PC-3 (cell line): Measurements from ENCODE around the gene TCAP. TPM values are rescaled to one million over a fixed set of nuclear protein-coding genes. Genes with fewer than 3 reads are reported as not detected.

Experiments used
- ATAC-seq: fragments of 200-7000 bp; cut with Tn5 transposase; 2 replicates; pipeline ENCODE4 v1.9.1; 2020; ENCODE audit warnings: mild to moderate bottlenecking, moderate library complexity
- BruUV-seq: library from RNA; stranded (reverse); fragments of 400-500 nt; replicated peaks from 2 replicates; lab custom pipeline; 2021; lab: Mats Ljungman, UMichigan
- CTCF ChIA-PET: fragments of 300-600 bp; sonication (Branson Sonifier 250); formaldehyde crosslinking; loops from one replicate; lab custom pipeline; 2022; ENCODE audit warnings: antibody characterized with exemption; lab: Charles Lee
- POLR2A ChIA-PET: fragments of 300-600 bp; sonication (Branson Sonifier 250); formaldehyde crosslinking; loops from one replicate; lab custom pipeline; 2022; ENCODE audit warnings: antibody characterized with exemption; ENCODE audit not compliant: unreplicated experiment; lab: Charles Lee
- DNase-seq: peaks from one replicate; pipeline ENCODE4 v3.0.0-alpha.2; 2015
- H2AFZ ChIP-seq: fragments of 300-600 bp; sonication (generic); 2 replicates; pipeline ENCODE4 v1.6.0; 2016; ENCODE audit warnings: antibody characterized with exemption, low read length
- H3F3A ChIP-seq: fragments of 300-600 bp; sonication (generic); one replicate; pipeline ENCODE4 v1.6.0; 2017; ENCODE audit warnings: antibody characterized with exemption, low read length, control low read depth, mild to moderate bottlenecking; ENCODE audit not compliant: unreplicated experiment
- H3K27ac ChIP-seq: fragments of 300-600 bp; sonication (generic); 2 replicates; pipeline ENCODE4 v1.5.1; 2016; ENCODE audit warnings: mild to moderate bottlenecking, low read length
- H3K27me3 ChIP-seq: fragments of 300-600 bp; sonication (generic); 2 replicates; pipeline ENCODE4 v1.6.1; 2016; ENCODE audit warnings: low read length, mixed read lengths
- H3K36me3 ChIP-seq: fragments of 300-600 bp; sonication (generic); 2 replicates; pipeline ENCODE4 v1.6.1; 2016; ENCODE audit warnings: low read depth, mixed run types, low read length, mixed read lengths
- H3K4me1 ChIP-seq: fragments of 300-600 bp; sonication (generic); 2 replicates; pipeline ENCODE4 v1.5.1; 2016; ENCODE audit warnings: low read length; ENCODE audit not compliant: insufficient read depth
- H3K4me2 ChIP-seq: fragments of 300-600 bp; sonication (generic); 2 replicates; pipeline ENCODE4 v1.6.0; 2016; ENCODE audit warnings: low read length
- H3K4me3 ChIP-seq: fragments of 300-600 bp; sonication (generic); 2 replicates; pipeline ENCODE4 v1.5.1; 2016; ENCODE audit warnings: mild to moderate bottlenecking, low read length, mixed read lengths
- H3K79me2 ChIP-seq: fragments of 300-600 bp; sonication (generic); 2 replicates; pipeline ENCODE4 v1.6.1; 2017; ENCODE audit warnings: low read length, mixed read lengths
- H3K9ac ChIP-seq: fragments of 300-600 bp; sonication (generic); 2 replicates; pipeline ENCODE4 v1.6.0; 2016; ENCODE audit warnings: mild to moderate bottlenecking, low read length
- H3K9me2 ChIP-seq: fragments of 300-600 bp; sonication (generic); replicated peaks from 2 replicates; pipeline ENCODE4 v1.6.1; 2016; ENCODE audit warnings: mixed run types, low read length, mixed read lengths
- H3K9me3 ChIP-seq: fragments of 300-600 bp; sonication (generic); 2 replicates; pipeline ENCODE4 v1.6.1; 2016; ENCODE audit warnings: low read length, mixed read lengths
- H4K20me1 ChIP-seq: fragments of 300-600 bp; sonication (generic); 2 replicates; pipeline ENCODE4 v1.6.1; 2016; ENCODE audit warnings: low read length, mixed read lengths
- CTCF ChIP-seq: fragments of 300-600 bp; sonication (generic); conservative IDR thresholded peaks from 2 replicates; pipeline ENCODE4 v1.5.1; 2017; ENCODE audit warnings: antibody characterized with exemption, low read depth, mild to moderate bottlenecking, low read length
- EZH2 ChIP-seq: fragments of 300-600 bp; sonication (generic); IDR thresholded peaks from one replicate; pipeline ENCODE4 v1.6.1; 2017; ENCODE audit warnings: antibody characterized with exemption, mild to moderate bottlenecking, low read length; ENCODE audit not compliant: unreplicated experiment
- EZH2phosphoT487 ChIP-seq: fragments of 300-600 bp; sonication (generic); IDR thresholded peaks from 2 replicates; pipeline ENCODE4 v1.6.1; 2018; ENCODE audit warnings: mild to moderate bottlenecking, antibody characterized with exemption, low read length, borderline replicate concordance
- intact Hi-C: fragments of 100-400 bp; cut with micrococcal nuclease; formaldehyde crosslinking; loops from 2 replicates; pipeline ENCODE4 v1.9.0; 2023
- total RNA-seq: library from RNA; depleted of rRNA; stranded (reverse); fragments of >200 nt; gene quantifications from 2 replicates; pipeline ENCODE4 v1.2.3, GENCODE V29; 2014

The TCAP gene
- total RNA-seq, 1 experiment from 2014 or later, result 0.51 TPM

GRCh38 chr17:39617100-39617445 is 48.1 kb upstream of the TCAP start:
- Histone ChIP-seq H3K9me2 (no peaks in the 10 kb centered on the region), H4K20me1 (no peaks in the 10 kb centered on the region), H3F3A (no peaks in the 10 kb centered on the region), H3K4me2 (peak overlapping the region; percentile 64), H3K9ac (no peak overlapping the region), H3K4me3 (peak overlapping the region; percentile 76; the same call in 1 of the 2 replicates), H3K79me2 (no peaks in the 10 kb centered on the region), H2AFZ (no peak overlapping the region), H3K27ac (no peak overlapping the region), H3K4me1 (no peaks in the 10 kb centered on the region), H3K27me3 (no peaks in the 10 kb centered on the region), H3K36me3 (no peaks in the 10 kb centered on the region; the same call in 1 of the 2 replicates), H3K9me3 (no peaks in the 10 kb centered on the region)
- POLR2A ChIA-PET, result no interaction called here
- intact Hi-C loops, result no loop called here
- CTCF ChIA-PET, result no interaction called here
- ATAC-seq (no peak), DNase-seq (no peak)
- no TSS peak for BruUV-seq
- TF ChIP-seq EZH2 (no peak), EZH2phosphoT487 (no peak), CTCF (no peak)

- DNase-seq, result peak; percentile 46
- intact Hi-C loops, result loop anchor here (1.0 kb wide), 1 partner anchor 44 kb away; no protein-coding TSS in a partner anchor
- H2AFZ ChIP-seq, result peak overlapping the region; percentile 93; the same call in 1 of the 2 replicates
- no peak overlapping the region for H3K9ac ChIP-seq
- no peaks in the 10 kb centered on the region for H3K79me2 ChIP-seq
- H3K4me2 ChIP-seq, result peak overlapping the region; percentile 98
- H3K9me3 ChIP-seq, result no peaks in the 10 kb centered on the region
- no peaks in the 10 kb centered on the region for H3K4me1 ChIP-seq
- no TSS peak for BruUV-seq
- H4K20me1 ChIP-seq, result no peaks in the 10 kb centered on the region
- peak overlapping the region; percentile 76 for H3K4me3 ChIP-seq
- TF ChIP-seq EZH2phosphoT487, result no peak
- TF ChIP-seq CTCF, result no peak
- TF ChIP-seq EZH2, result no peak
- no peaks in the 10 kb centered on the region; the same call in 1 of the 2 replicates for H3K36me3 ChIP-seq
- H3F3A ChIP-seq, result no peaks in the 10 kb centered on the region
- H3K27me3 ChIP-seq, result no peaks in the 10 kb centered on the region
- no peaks in the 10 kb centered on the region for H3K9me2 ChIP-seq
- H3K27ac ChIP-seq, result no peak overlapping the region
- POLR2A ChIA-PET, result no interaction called here
- ATAC-seq, result peak; percentile 66
- CTCF ChIA-PET, result interaction anchor here (0.7 kb wide), 1 partner anchor 265 kb away, joined by 3 read pairs; no protein-coding TSS in a partner anchor
Measured at GRCh38 chr17:39617446-39618245, 47.5 kb upstream of the TCAP start.
